SK-N-SH treated with all-trans-retinoic acid at 6 μM for 48 hours (cell line): ENCODE measurements around the gene HEXIM2.

ENCODE experiments used
- ATAC-seq: fragments of 200-7000 bp; cut with Tn5 transposase; 3 replicates; pipeline ENCODE4 v1.9.1; 2020; ENCODE audit warnings: mild to moderate bottlenecking, moderate library complexity
- ARNTL ChIP-seq: fragments of 450-650 bp; formaldehyde crosslinking; IDR thresholded peaks from 2 replicates; pipeline ENCODE4 v1.5.0; 2020; ENCODE audit warnings: low read depth, mild to moderate bottlenecking, moderate library complexity, borderline replicate concordance
- BACH2 ChIP-seq: fragments of 250-450 bp; sonication (Bioruptor Pico); IDR thresholded peaks from 2 replicates; pipeline ENCODE4 v1.9.0; 2021; ENCODE audit warnings: mild to moderate bottlenecking, borderline replicate concordance
- CSDC2 ChIP-seq: fragments of 250-450 bp; sonication (Bioruptor Pico); IDR thresholded peaks from 2 replicates; pipeline ENCODE4 v1.5.0; 2020; ENCODE audit warnings: mild to moderate bottlenecking, moderate library complexity
- ESRRG ChIP-seq: fragments of 250-450 bp; sonication (Bioruptor Pico); IDR thresholded peaks from 2 replicates; pipeline ENCODE4 v1.6.1; 2021; ENCODE audit warnings: mild to moderate bottlenecking
- GLIS3 ChIP-seq: fragments of 250-450 bp; sonication (Bioruptor Pico); IDR thresholded peaks from 2 replicates; pipeline ENCODE4 v1.5.0; 2020; ENCODE audit warnings: mild to moderate bottlenecking, moderate library complexity
- ISL1 ChIP-seq: fragments of 250-450 bp; sonication (Bioruptor Pico); IDR thresholded peaks from 2 replicates; pipeline ENCODE4 v2.1.2; 2022; ENCODE audit warnings: mild to moderate bottlenecking, moderate library complexity
- OSR1 ChIP-seq: fragments of 250-450 bp; sonication (Bioruptor Pico); IDR thresholded peaks from 2 replicates; pipeline ENCODE4 v1.8.0; 2022; ENCODE audit warnings: moderate library complexity, mild to moderate bottlenecking, inconsistent platforms
- PPARA ChIP-seq: fragments of 250-450 bp; sonication (Bioruptor Pico); IDR thresholded peaks from 2 replicates; pipeline ENCODE4 v1.5.0; 2020; ENCODE audit warnings: mild to moderate bottlenecking, borderline replicate concordance
- RARB ChIP-seq: fragments of 250-450 bp; sonication (Bioruptor Pico); IDR thresholded peaks from 2 replicates; pipeline ENCODE4 v1.8.0; 2021; ENCODE audit warnings: mild to moderate bottlenecking, moderate library complexity
- SNAI2 ChIP-seq: fragments of 250-450 bp; sonication (Bioruptor Pico); IDR thresholded peaks from 2 replicates; pipeline ENCODE4 v1.5.0; 2020; ENCODE audit warnings: mild to moderate bottlenecking, moderate library complexity
- TOX ChIP-seq: fragments of 250-450 bp; sonication (Bioruptor Pico); IDR thresholded peaks from 2 replicates; pipeline ENCODE4 v1.8.0; 2021; ENCODE audit warnings: mild to moderate bottlenecking, moderate library complexity, borderline replicate concordance
- ZC3H10 ChIP-seq: fragments of 250-450 bp; sonication (Bioruptor Pico); IDR thresholded peaks from 2 replicates; pipeline ENCODE4 v1.5.1; 2021; ENCODE audit warnings: mild to moderate bottlenecking, moderate library complexity
- ZFP3 ChIP-seq: fragments of 250-450 bp; sonication (Bioruptor Pico); IDR thresholded peaks from 2 replicates; pipeline ENCODE4 v1.5.0; 2020; ENCODE audit warnings: mild to moderate bottlenecking, moderate library complexity
- ZFP30 ChIP-seq: fragments of 450-650 bp; formaldehyde crosslinking; IDR thresholded peaks from 2 replicates; pipeline ENCODE4 v1.5.0; 2022; ENCODE audit warnings: mild to moderate bottlenecking, moderate library complexity
- ZNF565 ChIP-seq: fragments of 450-650 bp; formaldehyde crosslinking; conservative IDR thresholded peaks from 2 replicates; pipeline ENCODE4 v1.5.0; 2020; ENCODE audit warnings: low read depth, mild to moderate bottlenecking, moderate library complexity
- ZNF8 ChIP-seq: fragments of 450-650 bp; formaldehyde crosslinking; IDR thresholded peaks from 2 replicates; pipeline ENCODE4 v1.5.0; 2020; ENCODE audit warnings: mild to moderate bottlenecking, moderate library complexity
- TF ChIP-seq, protein P1 (sequence below): fragments of 250-450 bp; sonication (Bioruptor Pico); IDR thresholded peaks from 2 replicates; pipeline ENCODE4 v1.8.0; 2021; ENCODE audit warnings: low read depth, mild to moderate bottlenecking, moderate library complexity, borderline replicate concordance
- TF ChIP-seq, protein P2 (sequence below): fragments of 250-450 bp; sonication (Bioruptor Pico); IDR thresholded peaks from 2 replicates; pipeline ENCODE4 v1.5.1; 2020; ENCODE audit warnings: low read depth, mild to moderate bottlenecking, moderate library complexity
- TF ChIP-seq, protein P3 (sequence below): fragments of 250-450 bp; sonication (Bioruptor Pico); IDR thresholded peaks from 2 replicates; pipeline ENCODE4 v1.8.0; 2020; ENCODE audit warnings: mild to moderate bottlenecking, moderate library complexity, borderline replicate concordance
- TF ChIP-seq, protein P4 (sequence below): fragments of 250-450 bp; sonication (Bioruptor Pico); IDR thresholded peaks from 2 replicates; pipeline ENCODE4 v1.5.1; 2021; ENCODE audit warnings: mild to moderate bottlenecking, moderate library complexity

HEXIM2 gene

DNA sequence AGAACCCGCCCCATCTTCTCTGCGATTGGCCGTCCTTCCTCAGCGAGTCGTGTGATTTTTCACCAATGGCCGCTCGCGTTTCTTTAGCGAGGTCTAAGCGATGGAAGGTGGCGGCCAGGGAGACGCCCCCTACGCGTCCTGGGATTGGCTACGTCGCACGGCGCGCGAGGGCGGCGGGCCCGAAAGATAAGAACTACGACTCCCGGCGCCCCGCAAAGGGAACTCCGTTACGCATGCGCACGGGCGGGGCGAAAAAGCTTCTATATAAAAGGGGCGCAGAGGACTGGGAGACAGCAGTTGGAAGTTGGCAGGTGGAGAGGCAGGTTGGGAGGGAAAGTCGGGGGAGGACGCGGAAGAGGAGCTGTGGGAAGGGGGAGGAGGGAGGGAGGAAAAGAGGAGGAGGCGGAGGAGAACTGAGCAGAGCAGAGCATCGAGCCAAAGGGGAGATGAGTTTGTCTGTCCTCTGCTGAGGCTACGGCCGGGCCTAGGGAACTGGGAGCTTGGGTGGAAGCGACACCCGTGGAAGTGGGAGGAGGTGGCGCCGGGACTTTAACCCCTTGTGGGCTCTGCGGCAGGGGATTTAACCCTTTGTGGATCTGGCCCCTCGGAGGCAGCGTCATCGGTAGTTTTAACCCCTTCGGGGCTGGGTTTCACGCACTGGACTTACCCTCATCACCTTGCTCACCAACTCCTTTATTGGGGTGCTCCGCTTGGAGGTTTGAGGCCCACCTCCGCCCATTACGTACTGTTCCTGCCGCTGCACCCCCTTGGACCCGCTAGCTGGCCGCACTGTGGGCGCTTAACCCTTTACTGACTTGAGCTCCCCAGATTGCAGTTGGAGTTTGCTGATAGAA is 13.3 kb upstream of the HEXIM2 start, which contains the start of gene HEXIM1 (continued):
- TF ChIP-seq, protein P1, sequence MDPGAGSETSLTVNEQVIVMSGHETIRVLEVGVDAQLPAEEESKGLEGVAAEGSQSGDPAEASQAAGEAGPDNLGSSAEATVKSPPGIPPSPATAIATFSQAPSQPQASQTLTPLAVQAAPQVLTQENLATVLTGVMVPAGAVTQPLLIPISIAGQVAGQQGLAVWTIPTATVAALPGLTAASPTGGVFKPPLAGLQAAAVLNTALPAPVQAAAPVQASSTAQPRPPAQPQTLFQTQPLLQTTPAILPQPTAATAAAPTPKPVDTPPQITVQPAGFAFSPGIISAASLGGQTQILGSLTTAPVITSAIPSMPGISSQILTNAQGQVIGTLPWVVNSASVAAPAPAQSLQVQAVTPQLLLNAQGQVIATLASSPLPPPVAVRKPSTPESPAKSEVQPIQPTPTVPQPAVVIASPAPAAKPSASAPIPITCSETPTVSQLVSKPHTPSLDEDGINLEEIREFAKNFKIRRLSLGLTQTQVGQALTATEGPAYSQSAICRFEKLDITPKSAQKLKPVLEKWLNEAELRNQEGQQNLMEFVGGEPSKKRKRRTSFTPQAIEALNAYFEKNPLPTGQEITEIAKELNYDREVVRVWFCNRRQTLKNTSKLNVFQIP (CRISPR knock-in tag), result 0 out of 2 replicates have a peak, but pooled peaks have one; percentile 51
- peak; percentile 94; the same call in 1 of the 2 replicates for TF ChIP-seq ZNF565 (CRISPR knock-in tag)
- TF ChIP-seq, protein P2, sequence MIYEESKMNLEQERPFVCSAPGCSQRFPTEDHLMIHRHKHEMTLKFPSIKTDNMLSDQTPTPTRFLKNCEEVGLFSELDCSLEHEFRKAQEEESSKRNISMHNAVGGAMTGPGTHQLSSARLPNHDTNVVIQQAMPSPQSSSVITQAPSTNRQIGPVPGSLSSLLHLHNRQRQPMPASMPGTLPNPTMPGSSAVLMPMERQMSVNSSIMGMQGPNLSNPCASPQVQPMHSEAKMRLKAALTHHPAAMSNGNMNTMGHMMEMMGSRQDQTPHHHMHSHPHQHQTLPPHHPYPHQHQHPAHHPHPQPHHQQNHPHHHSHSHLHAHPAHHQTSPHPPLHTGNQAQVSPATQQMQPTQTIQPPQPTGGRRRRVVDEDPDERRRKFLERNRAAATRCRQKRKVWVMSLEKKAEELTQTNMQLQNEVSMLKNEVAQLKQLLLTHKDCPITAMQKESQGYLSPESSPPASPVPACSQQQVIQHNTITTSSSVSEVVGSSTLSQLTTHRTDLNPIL (CRISPR knock-in tag), result peak; percentile 95
- TF ChIP-seq OSR1 (CRISPR knock-in tag), result no peak
- no peak for TF ChIP-seq BACH2 (CRISPR knock-in tag)
- peak; percentile 88 for TF ChIP-seq ZC3H10
- peak; percentile 41; the same call in 1 of the 2 replicates for TF ChIP-seq ZFP3 (CRISPR knock-in tag)
- peak; percentile 98 for TF ChIP-seq TOX (CRISPR knock-in tag)
- peak; percentile 84 for TF ChIP-seq ZFP30
- TF ChIP-seq ZNF8 (CRISPR knock-in tag), result peak; percentile 84
- TF ChIP-seq ISL1 (CRISPR knock-in tag), result no peak
- peak; percentile 91 for TF ChIP-seq ARNTL (CRISPR knock-in tag)
- peak; percentile 99 for TF ChIP-seq GLIS3 (CRISPR knock-in tag)
- TF ChIP-seq SNAI2 (CRISPR knock-in tag), result peak; percentile 93
- TF ChIP-seq, protein P3, sequence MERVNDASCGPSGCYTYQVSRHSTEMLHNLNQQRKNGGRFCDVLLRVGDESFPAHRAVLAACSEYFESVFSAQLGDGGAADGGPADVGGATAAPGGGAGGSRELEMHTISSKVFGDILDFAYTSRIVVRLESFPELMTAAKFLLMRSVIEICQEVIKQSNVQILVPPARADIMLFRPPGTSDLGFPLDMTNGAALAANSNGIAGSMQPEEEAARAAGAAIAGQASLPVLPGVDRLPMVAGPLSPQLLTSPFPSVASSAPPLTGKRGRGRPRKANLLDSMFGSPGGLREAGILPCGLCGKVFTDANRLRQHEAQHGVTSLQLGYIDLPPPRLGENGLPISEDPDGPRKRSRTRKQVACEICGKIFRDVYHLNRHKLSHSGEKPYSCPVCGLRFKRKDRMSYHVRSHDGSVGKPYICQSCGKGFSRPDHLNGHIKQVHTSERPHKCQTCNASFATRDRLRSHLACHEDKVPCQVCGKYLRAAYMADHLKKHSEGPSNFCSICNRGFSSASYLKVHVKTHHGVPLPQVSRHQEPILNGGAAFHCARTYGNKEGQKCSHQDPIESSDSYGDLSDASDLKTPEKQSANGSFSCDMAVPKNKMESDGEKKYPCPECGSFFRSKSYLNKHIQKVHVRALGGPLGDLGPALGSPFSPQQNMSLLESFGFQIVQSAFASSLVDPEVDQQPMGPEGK (CRISPR knock-in tag), result peak; percentile 87; the same call in 1 of the 2 replicates

DNA sequence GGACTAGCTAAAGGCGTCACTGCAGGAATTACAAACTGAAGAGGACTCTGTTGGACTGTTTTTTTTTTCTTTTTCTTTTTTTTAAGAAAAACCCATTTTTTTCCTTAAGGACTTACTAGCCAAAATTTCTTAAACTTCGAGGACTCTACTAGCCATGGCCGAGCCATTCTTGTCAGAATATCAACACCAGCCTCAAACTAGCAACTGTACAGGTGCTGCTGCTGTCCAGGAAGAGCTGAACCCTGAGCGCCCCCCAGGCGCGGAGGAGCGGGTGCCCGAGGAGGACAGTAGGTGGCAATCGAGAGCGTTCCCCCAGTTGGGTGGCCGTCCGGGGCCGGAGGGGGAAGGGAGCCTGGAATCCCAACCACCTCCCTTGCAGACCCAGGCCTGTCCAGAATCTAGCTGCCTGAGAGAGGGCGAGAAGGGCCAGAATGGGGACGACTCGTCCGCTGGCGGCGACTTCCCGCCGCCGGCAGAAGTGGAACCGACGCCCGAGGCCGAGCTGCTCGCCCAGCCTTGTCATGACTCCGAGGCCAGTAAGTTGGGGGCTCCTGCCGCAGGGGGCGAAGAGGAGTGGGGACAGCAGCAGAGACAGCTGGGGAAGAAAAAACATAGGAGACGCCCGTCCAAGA is 12.5 kb upstream of the HEXIM2 start:
- ATAC-seq, result peak; percentile 57
- TF ChIP-seq PPARA (CRISPR knock-in tag) (no peak), SNAI2 (CRISPR knock-in tag) (peak; percentile 54; the same call in 1 of the 2 replicates)
- TF ChIP-seq, all 23 proteins: peak for 1

DNA sequence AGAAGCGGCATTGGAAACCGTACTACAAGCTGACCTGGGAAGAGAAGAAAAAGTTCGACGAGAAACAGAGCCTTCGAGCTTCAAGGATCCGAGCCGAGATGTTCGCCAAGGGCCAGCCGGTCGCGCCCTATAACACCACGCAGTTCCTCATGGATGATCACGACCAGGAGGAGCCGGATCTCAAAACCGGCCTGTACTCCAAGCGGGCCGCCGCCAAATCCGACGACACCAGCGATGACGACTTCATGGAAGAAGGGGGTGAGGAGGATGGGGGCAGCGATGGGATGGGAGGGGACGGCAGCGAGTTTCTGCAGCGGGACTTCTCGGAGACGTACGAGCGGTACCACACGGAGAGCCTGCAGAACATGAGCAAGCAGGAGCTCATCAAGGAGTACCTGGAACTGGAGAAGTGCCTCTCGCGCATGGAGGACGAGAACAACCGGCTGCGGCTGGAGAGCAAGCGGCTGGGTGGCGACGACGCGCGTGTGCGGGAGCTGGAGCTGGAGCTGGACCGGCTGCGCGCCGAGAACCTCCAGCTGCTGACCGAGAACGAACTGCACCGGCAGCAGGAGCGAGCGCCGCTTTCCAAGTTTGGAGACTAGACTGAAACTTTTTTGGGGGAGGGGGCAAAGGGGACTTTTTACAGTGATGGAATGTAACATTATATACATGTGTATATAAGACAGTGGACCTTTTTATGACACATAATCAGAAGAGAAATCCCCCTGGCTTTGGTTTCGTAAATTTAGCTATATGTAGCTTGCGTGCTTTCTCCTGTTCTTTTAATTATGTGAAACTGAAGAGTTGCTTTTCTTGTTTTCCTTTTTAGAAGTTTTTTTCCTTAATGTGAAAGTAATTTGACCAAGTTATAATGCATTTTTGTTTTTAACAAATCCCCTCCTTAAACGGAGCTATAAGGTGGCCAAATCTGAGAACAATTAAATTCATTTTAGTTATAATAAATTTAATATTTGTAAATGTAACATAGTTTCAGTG is 11.7 kb upstream of the HEXIM2 start:
- peak; percentile 6; the same call in 2 of the 3 replicates for ATAC-seq
- TF ChIP-seq ZFP3 (CRISPR knock-in tag) (no peak), ISL1 (CRISPR knock-in tag) (no peak), CSDC2 (CRISPR knock-in tag) (no peak), SNAI2 (CRISPR knock-in tag) (no peak), ESRRG (CRISPR knock-in tag) (no peak), PPARA (CRISPR knock-in tag) (no peak), ZNF565 (CRISPR knock-in tag) (no peak), ZNF8 (CRISPR knock-in tag) (no peak), BACH2 (CRISPR knock-in tag) (no peak), GLIS3 (CRISPR knock-in tag) (no peak), RARB (CRISPR knock-in tag) (no peak)
- TF ChIP-seq, protein P1 (CRISPR knock-in tag), result no peak
- TF ChIP-seq, protein P4, sequence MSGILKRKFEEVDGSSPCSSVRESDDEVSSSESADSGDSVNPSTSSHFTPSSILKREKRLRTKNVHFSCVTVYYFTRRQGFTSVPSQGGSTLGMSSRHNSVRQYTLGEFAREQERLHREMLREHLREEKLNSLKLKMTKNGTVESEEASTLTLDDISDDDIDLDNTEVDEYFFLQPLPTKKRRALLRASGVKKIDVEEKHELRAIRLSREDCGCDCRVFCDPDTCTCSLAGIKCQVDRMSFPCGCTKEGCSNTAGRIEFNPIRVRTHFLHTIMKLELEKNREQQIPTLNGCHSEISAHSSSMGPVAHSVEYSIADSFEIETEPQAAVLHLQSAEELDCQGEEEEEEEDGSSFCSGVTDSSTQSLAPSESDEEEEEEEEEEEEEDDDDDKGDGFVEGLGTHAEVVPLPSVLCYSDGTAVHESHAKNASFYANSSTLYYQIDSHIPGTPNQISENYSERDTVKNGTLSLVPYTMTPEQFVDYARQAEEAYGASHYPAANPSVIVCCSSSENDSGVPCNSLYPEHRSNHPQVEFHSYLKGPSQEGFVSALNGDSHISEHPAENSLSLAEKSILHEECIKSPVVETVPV (CRISPR knock-in tag), result no peak
- TF ChIP-seq, protein P2 (CRISPR knock-in tag), result no peak
- TF ChIP-seq, protein P3 (CRISPR knock-in tag), result no peak; the same call in 1 of the 2 replicates
